Endothelial cell of umbilical vein (primary cell): Measurements from ENCODE around the gene AATF. TPM values are rescaled to one million over a fixed set of nuclear protein-coding genes. Genes with fewer than 3 reads are reported as not detected.
A peak's percentile ranks its signal among the peaks of the same experiment; 100 is the strongest.

Source experiments
- BruUV-seq: library from RNA; stranded (reverse); fragments of 400-500 nt; replicated peaks from 2 replicates; lab custom pipeline; 2021; lab: Mats Ljungman, UMichigan
- CTCF ChIA-PET: fragments of 300-600, 350-600 bp; sonication (Branson Sonifier 250); formaldehyde crosslinking; loops from one replicate; lab custom pipeline; 2021; ENCODE audit warnings: antibody characterized with exemption, inconsistent platforms; lab: Charles Lee
- POLR2A ChIA-PET: fragments of 300-600, 350-600 bp; sonication (Branson Sonifier 250); formaldehyde crosslinking; loops from one replicate; lab custom pipeline; 2021; ENCODE audit warnings: antibody characterized with exemption, inconsistent platforms; lab: Charles Lee
- DNase-seq: peaks from one replicate; pipeline ENCODE4 v3.0.0-alpha.2; 2011; ENCODE audit warnings: low read depth, low spot score
- FAIRE-seq: peaks from 2 replicates; lab custom pipeline; 2011; peaks lifted over from hg19 to GRCh38; lab: Jason Lieb, UNC
- H2AFZ ChIP-seq: 2 replicates; pipeline ENCODE4 v1.6.0; 2012; ENCODE audit warnings: low read depth, low read length, control low read depth, inconsistent platforms
- H3K27ac ChIP-seq: 2 replicates; pipeline ENCODE4 v1.5.1; 2011; ENCODE audit warnings: low read depth, mild to moderate bottlenecking, control low read depth, low read length, moderate library complexity; ENCODE audit not compliant: insufficient read depth
- H3K27me3 ChIP-seq, 2 experiments: 2 replicates each; pipeline versions ENCODE4 v1.6.0 to v1.6.1; 2011; ENCODE audit warnings: low read length in 2 of 2, mixed read lengths in 1 of 2; ENCODE audit not compliant: control insufficient read depth in 2 of 2, insufficient read depth in 2 of 2
- H3K36me3 ChIP-seq, 2 experiments: 2 replicates in 1 of 2; 3 replicates in 1 of 2; pipeline ENCODE4 v1.5.1; 2011; ENCODE audit warnings: low read length in 2 of 2, mild to moderate bottlenecking in 1 of 2, moderate library complexity in 1 of 2; ENCODE audit not compliant: control insufficient read depth in 2 of 2, insufficient read depth in 2 of 2; ENCODE audit errors: extremely low read depth in 1 of 2
- H3K4me1 ChIP-seq: 3 replicates; pipeline ENCODE4 v1.5.1; 2011; ENCODE audit warnings: mild to moderate bottlenecking, low read length; ENCODE audit not compliant: control insufficient read depth, insufficient read depth; ENCODE audit errors: extremely low read depth
- H3K4me2 ChIP-seq: 2 replicates; pipeline ENCODE4 v1.6.1; 2011; ENCODE audit warnings: low read length, control low read depth, mixed read lengths; ENCODE audit not compliant: insufficient read depth
- H3K4me3 ChIP-seq, 3 experiments: fragments of 200-600 bp in 1 of 3; sonication (generic), shearing (Covaris generic) in 1 of 3; replicated peaks in 1 of 3; 2 replicates each; pipeline ENCODE4 v1.5.1; 2011 to 2016; ENCODE audit warnings: control low read depth in 3 of 3, low read length in 3 of 3, mild to moderate bottlenecking in 2 of 3, inconsistent platforms in 1 of 3, low read depth in 1 of 3, moderate library complexity in 1 of 3; ENCODE audit not compliant: insufficient read depth in 1 of 3
- H3K79me2 ChIP-seq: 2 replicates; pipeline ENCODE4 v1.6.0; 2012; ENCODE audit warnings: low read length, inconsistent platforms; ENCODE audit not compliant: control insufficient read depth, insufficient read depth
- H3K9ac ChIP-seq: replicated peaks from 2 replicates; pipeline ENCODE3; 2011; ENCODE audit warnings: low read length, control low read depth; ENCODE audit not compliant: insufficient read depth; ENCODE audit errors: extremely low read depth
- H3K9me1 ChIP-seq: replicated peaks from 3 replicates; pipeline ENCODE4 v1.6.0; 2011; ENCODE audit warnings: mild to moderate bottlenecking, low read length; ENCODE audit not compliant: control insufficient read depth, insufficient read depth; ENCODE audit errors: extremely low read depth
- H3K9me3 ChIP-seq: replicated peaks from 2 replicates; pipeline ENCODE4 v1.5.1; 2012; ENCODE audit warnings: low read length, inconsistent platforms; ENCODE audit not compliant: control insufficient read depth, insufficient read depth
- H4K20me1 ChIP-seq: replicated peaks from 2 replicates; pipeline ENCODE3; 2011; ENCODE audit warnings: mild to moderate bottlenecking, low read length; ENCODE audit not compliant: control insufficient read depth, insufficient read depth; ENCODE audit errors: extremely low read depth
- EZH2 ChIP-seq: IDR thresholded peaks from 2 replicates; pipeline ENCODE4 v1.6.1; 2012; ENCODE audit warnings: borderline replicate concordance, low read depth, mild to moderate bottlenecking, moderate library complexity, low read length, inconsistent platforms; ENCODE audit not compliant: severe bottlenecking
- JUN ChIP-seq: IDR thresholded peaks from 2 replicates; pipeline ENCODE4 v1.6.1; 2011; ENCODE audit warnings: borderline replicate concordance, low read depth; ENCODE audit not compliant: insufficient read length, insufficient read depth
- MAX ChIP-seq: IDR thresholded peaks from 2 replicates; pipeline ENCODE4 v1.6.1; 2011; ENCODE audit not compliant: insufficient read depth, insufficient read length
- dilution Hi-C: fragments of 300-500 bp; cut with MboI; formaldehyde crosslinking; loops from one replicate; pipeline ENCODE4 v1.15.0; 2019; ENCODE audit warnings: low sequenced_read_pairs; ENCODE audit not compliant: extremely low pct_ligation_motif_present
- intact Hi-C: fragments of 100-400 bp; cut with micrococcal nuclease; formaldehyde crosslinking; loops from one replicate; pipeline ENCODE4 v1.10.0; 2022
- polyA plus RNA-seq, 4 experiments: library from polyadenylated mRNA; depleted of rRNA in 3 of 4; stranded (reverse) in 3 of 4; unstranded in 1 of 4; fragments of >200 nt; gene quantifications; 2 replicates each; pipeline versions ENCODE4 v1.2.1 to v1.2.3, GENCODE V29; 2011 to 2012; ENCODE audit warnings: missing spikeins in 1 of 4
- total RNA-seq: library from RNA; stranded (reverse); gene quantifications from 2 replicates; pipeline ENCODE4 v1.2.3, GENCODE V29; 2021

AATF gene
- total and polyA plus RNA-seq, 2 donors (not counting 3 experiments of a cell fraction or from before 2014, with no cell fraction given) = 15.7 to 47.2 TPM

DNA sequence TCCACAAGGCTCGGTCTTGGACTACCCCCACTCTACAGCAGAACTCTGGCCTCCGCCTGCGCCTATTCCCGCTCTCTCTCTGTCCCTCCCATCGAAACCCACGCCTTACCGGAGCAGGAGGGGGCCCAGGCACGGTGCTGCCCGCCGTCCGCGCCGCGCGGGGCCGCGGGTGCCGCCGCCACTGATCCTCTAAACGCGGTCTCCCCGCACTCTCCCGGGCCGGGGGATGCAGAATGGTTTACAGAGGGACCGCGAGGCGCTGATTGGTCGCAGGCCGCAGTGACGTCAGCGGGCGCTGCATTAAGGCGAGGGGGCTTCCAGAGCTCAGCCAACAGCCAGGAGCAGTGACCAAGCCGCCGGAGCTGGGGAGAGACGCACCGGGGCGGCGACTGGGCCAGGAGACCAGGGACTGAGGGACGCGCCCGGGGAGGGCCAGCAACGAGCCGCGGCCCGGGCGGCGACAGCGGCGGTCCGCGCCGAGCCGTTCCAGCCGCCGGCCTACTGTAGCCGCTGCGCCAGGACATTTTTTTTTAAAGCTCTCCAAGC is 12.2 kb upstream of the AATF start:
- H3K79me2 ChIP-seq = no peaks in the 10 kb centered on the region
- TF ChIP-seq MAX = no peak
- TF ChIP-seq EZH2 = peak; percentile 43
- H3K27ac ChIP-seq = no peak overlapping the region
- H3K9me3 ChIP-seq = no peaks in the 10 kb centered on the region
- H3K36me3 ChIP-seq = no peaks in the 10 kb centered on the region
- H3K4me3 ChIP-seq = peak overlapping the region in 1 of 3 experiments; percentile 15
- peaks cover 93 to 99% of the 10 kb centered on the region in 2 experiments for H3K27me3 ChIP-seq
- FAIRE-seq (no peak), DNase-seq (no peak)
- CTCF ChIA-PET = interaction anchor here (0.6 kb wide), 1 partner anchor 112 kb away, joined by 3 read pairs; no protein-coding TSS in a partner anchor
- BruUV-seq = no TSS peak
- dilution Hi-C loops = no loop called here
- H3K9ac ChIP-seq = no peak overlapping the region
- H2AFZ ChIP-seq = no peak overlapping the region
- intact Hi-C loops = no loop called here
- peaks cover 5% of the 10 kb centered on the region for H3K4me1 ChIP-seq
- H4K20me1 ChIP-seq = no peaks in the 10 kb centered on the region
- no peaks in the 10 kb centered on the region for H3K9me1 ChIP-seq
- POLR2A ChIA-PET = no interaction called here
- no peak overlapping the region for H3K4me2 ChIP-seq

DNA sequence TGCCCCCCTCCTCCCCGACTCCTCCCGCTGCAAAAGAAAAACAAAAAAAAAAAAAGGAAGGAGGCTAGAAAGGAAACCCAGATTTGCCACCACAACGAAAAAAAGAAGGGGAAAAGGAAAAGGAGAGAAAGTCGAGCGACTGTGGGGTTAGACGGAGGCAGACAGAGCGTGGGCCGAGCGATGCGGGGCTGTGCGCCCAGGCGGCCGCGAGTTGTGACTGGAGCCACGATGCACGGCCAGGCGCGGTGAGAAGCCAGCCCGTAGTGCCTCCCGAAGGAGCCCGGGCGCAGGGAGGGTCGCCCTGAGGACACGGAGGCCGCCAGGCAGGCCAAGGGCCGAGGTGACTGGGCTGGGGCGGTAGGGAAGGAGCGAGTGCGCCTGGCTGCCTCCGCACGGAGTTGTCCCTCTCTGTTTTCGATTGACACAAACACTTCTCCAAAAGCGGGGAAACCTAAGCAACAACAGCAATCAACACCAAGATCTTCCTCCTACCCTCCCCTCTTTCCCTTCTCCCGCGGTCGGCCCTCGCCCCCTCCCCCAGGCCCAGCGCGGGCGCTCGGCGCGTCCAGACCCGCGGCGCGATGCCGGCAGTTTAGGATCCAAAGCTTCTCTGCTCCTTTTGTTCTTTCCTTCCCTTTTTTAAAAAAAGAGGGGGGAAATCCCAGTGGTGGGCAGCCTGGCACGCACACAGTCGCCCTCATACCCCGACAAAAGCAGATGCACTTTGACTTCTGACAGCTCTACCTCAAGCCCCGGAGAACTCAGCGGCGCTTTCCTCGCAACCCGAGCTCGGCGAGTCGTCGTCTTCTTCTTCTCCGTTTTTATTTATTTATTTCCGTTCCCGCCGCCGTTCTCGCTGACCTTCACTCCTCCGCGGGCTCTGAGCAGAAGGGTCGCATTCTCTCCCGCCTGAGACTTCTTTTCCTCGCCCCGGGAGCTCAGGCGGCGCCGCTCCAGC is 11.5 kb upstream of the AATF start, which contains the start of gene LHX1:
Gene LHX1, plus strand, starts transcription at position 475 of the 958 bp plus-strand sequence. CDS start 723 bp downstream, outside the sequence.
- H3K9me1 ChIP-seq = no peaks in the 10 kb centered on the region
- peaks cover 9% of the 10 kb centered on the region for H3K4me1 ChIP-seq
- no peaks in the 10 kb centered on the region for H3K9me3 ChIP-seq
- peak within 1 kb of the TSS in 1 of 3 experiments; percentile 15 for H3K4me3 ChIP-seq
- FAIRE-seq = no peak
- H3K9ac ChIP-seq = no peak within 1 kb of the TSS
- POLR2A ChIA-PET = no interaction called here
- H3K27me3 ChIP-seq = peaks cover 93 to 99% of the 10 kb centered on the region in 2 experiments
- intact Hi-C loops (loop anchor here (1.0 kb wide), 1 partner anchor 20 kb away; no protein-coding TSS in a partner anchor), dilution Hi-C loops (no loop called here)
- H3K27ac ChIP-seq = no peak within 1 kb of the TSS
- H3K36me3 ChIP-seq = no peaks in the 10 kb centered on the region
- H4K20me1 ChIP-seq = no peaks in the 10 kb centered on the region
- H3K79me2 ChIP-seq = no peaks in the 10 kb centered on the region
- TF ChIP-seq JUN = no peak
- peak; percentile 92 for TF ChIP-seq EZH2
- no peak within 1 kb of the TSS for H2AFZ ChIP-seq
- H3K4me2 ChIP-seq = no peak within 1 kb of the TSS
- CTCF ChIA-PET = interaction anchor here (0.6 to 1.8 kb wide), 3 partner anchors 12 to 111 kb away, joined by 3 to 8 read pairs (median 5); partner anchors contain the start of gene AATF
- no TSS peak for BruUV-seq
- DNase-seq = no peak
